Right lobe of liver (tissue), 6 donors: ENCODE data around the gene STKLD1. TPM values are rescaled to one million over a fixed set of nuclear protein-coding genes. Genes with fewer than 3 reads are reported as not detected.

Source experiments
- ATAC-seq, 4 donors: fragments of 200-7000 bp; cut with Tn5 transposase; one replicate each; pipeline ENCODE4 v1.9.1; 2020; ENCODE audit warnings: mild to moderate bottlenecking in 4 of 4, moderate library complexity in 4 of 4
- DNase-seq, 3 donors: peaks; one replicate each; pipeline ENCODE4 v3.0.0-alpha.2; 2020
- H3K27ac ChIP-seq, 3 donors: fragments of 200-600 bp; one replicate each; pipeline ENCODE4 v1.8.0; 2022
- H3K27me3 ChIP-seq, 2 donors: fragments of 200-600 bp; one replicate each; pipeline ENCODE4 v1.8.0; 2022
- H3K36me3 ChIP-seq, 4 donors: fragments of 200-600 bp; sonication (generic) in 1 of 4; one replicate each; pipeline versions ENCODE4 v1.5.1 to v1.8.0; 2017 to 2022; ENCODE audit warnings: control low read depth in 1 of 4
- H3K4me1 ChIP-seq, 4 donors: fragments of 200-600 bp; sonication (generic) in 1 of 4; one replicate each; pipeline versions ENCODE4 v1.5.1 to v1.8.0; 2017 to 2022; ENCODE audit warnings: control low read depth in 1 of 4
- H3K4me3 ChIP-seq, 3 donors: fragments of 200-600 bp; one replicate each; pipeline ENCODE4 v1.8.0; 2022
- H3K9me3 ChIP-seq, 4 donors: fragments of 200-600 bp; sonication (generic) in 1 of 4; one replicate each; pipeline versions ENCODE4 v1.5.1 to v1.8.0; 2017 to 2022; ENCODE audit warnings: control low read depth in 1 of 4
- POLR2A ChIP-seq: fragments of 450-650 bp; IDR thresholded peaks from one replicate; pipeline ENCODE4 v1.6.1; 2017; ENCODE audit warnings: antibody characterized with exemption, mild to moderate bottlenecking
- WGBS: methylation state at CpG from one replicate; pipeline ENCODE4 v1.1.6; 2018; ENCODE audit warnings: low coverage, low lambda C conversion rate; ENCODE audit not compliant: insufficient coverage; ENCODE audit errors: missing lambda C conversion rate; 5-methylcytosine and 5-hydroxymethylcytosine counted together
- intact Hi-C, 2 donors: fragments of 100-400 bp; cut with DNase I; formaldehyde crosslinking; loops; one replicate each; pipeline versions ENCODE4 v1.11.2 to v1.14.1; 2022
- total RNA-seq, 6 experiments: library from RNA; depleted of rRNA in 2 of 6; stranded (reverse); fragments of >200 nt in 2 of 6; fragmentation: NEBNext Ultra II Directional in 3 of 6; extraction: Animal tissue kit (Norgen Biotek cat#: 25700) in 3 of 6; gene quantifications; one replicate each; pipeline versions ENCODE4 v1.1.0 to v1.2.4, GENCODE V29; 2016 to 2023
- TF ChIP-seq, protein P1 (sequence below), 4 donors: fragments of 200-600 bp in 3 of 4; fragments of 450-650 bp in 1 of 4; IDR thresholded peaks; one replicate each; pipeline versions ENCODE4 v1.5.1 to v1.8.0; 2016 to 2022; ENCODE audit warnings: antibody characterized with exemption in 4 of 4, mild to moderate bottlenecking in 2 of 4
- donor health status: DM: no; HTN: yes; CAD: no.
- donor health status: DM: no; HTN: no; CAD: no.
- donor health status: DM: no; HTN: no; CAD: no.
- donor health status: DM: no; HTN: yes; CAD: no.
- donor health status: DM: no; HTN: yes; CAD: no.

STKLD1 gene
- total RNA-seq, 6 experiments from 2014 or later, result 0.43 to 2.6 (median 0.81) TPM; not detected in 1

DNA sequence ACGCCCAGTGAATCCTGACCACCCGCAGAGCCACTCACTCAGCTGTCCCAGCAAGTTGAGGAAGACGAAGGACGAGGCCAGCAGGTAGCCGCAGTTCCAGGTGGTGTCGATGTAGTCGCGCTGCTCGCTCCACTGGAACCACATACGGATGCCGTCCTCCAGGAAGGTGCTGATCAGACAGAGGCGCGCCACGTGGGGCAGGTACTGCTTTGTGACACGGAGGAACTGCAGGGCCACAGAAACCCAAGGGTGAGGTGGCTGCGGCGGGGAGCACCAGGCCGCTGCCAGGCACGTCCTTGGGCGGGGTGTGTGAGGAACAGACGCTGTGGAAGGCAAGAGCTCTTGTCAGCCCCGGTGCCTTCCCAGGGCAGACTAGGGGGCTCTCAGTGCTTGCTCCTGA, 8.9 kb upstream of the STKLD1 start:
- H3K4me1 ChIP-seq, result peaks cover 0 to 45% (median 26%) of the 10 kb centered on the region in 4 donors
- no peak for ATAC-seq

DNA sequence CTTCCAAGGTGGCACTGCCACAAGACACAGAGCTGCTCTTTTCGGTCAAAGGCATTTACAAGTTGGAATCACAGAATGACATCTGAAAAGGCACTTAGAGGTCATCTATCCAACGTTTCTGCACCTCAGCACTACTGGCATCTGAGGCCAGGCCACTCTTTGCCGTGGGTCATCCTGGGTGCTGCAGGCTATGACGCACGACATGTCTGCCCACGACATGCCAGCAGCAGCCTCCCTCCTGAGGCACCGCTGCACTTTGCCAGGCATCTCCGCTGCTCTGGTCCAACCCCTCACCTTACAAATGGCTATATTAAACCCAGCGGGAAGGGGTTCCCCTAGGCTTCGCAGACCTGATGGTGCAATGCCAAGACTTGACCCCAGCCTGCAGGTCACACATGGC, 8.4 kb upstream of the STKLD1 start:
- TF ChIP-seq, protein P1, sequence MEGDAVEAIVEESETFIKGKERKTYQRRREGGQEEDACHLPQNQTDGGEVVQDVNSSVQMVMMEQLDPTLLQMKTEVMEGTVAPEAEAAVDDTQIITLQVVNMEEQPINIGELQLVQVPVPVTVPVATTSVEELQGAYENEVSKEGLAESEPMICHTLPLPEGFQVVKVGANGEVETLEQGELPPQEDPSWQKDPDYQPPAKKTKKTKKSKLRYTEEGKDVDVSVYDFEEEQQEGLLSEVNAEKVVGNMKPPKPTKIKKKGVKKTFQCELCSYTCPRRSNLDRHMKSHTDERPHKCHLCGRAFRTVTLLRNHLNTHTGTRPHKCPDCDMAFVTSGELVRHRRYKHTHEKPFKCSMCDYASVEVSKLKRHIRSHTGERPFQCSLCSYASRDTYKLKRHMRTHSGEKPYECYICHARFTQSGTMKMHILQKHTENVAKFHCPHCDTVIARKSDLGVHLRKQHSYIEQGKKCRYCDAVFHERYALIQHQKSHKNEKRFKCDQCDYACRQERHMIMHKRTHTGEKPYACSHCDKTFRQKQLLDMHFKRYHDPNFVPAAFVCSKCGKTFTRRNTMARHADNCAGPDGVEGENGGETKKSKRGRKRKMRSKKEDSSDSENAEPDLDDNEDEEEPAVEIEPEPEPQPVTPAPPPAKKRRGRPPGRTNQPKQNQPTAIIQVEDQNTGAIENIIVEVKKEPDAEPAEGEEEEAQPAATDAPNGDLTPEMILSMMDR (IDR thresholded peaks at IDR 0.05), result no peak
- no peak for TF ChIP-seq POLR2A
- WGBS, result 0% methylated on average over 1 of the region's 10 CpGs
- Histone ChIP-seq H3K4me3 (no peak overlapping the region), H3K9me3 (no peaks in the 10 kb centered on the region), H3K27ac (peak overlapping the region in 1 of 3 donors; percentile 65), H3K4me1 (peaks cover 0 to 51% (median 29%) of the 10 kb centered on the region in 4 donors), H3K36me3 (peaks cover 0 to 53% (median 36%) of the 10 kb centered on the region in 4 donors), H3K27me3 (no peaks in the 10 kb centered on the region)
- intact Hi-C loops, result no loop called here
- DNase-seq, result no peak
- ATAC-seq, result no peak

More for the DNA sequence above, 8.9 kb upstream of the STKLD1 start:
- no peak for DNase-seq
- H3K4me3 ChIP-seq, result no peak overlapping the region
- intact Hi-C loops, result no loop called here
- WGBS, result 80% methylated on average over 1 of the region's 22 CpGs
- H3K27ac ChIP-seq, result no peak overlapping the region
- H3K36me3 ChIP-seq, result peaks cover 0 to 59% (median 40%) of the 10 kb centered on the region in 4 donors
- H3K9me3 ChIP-seq, result no peaks in the 10 kb centered on the region
- TF ChIP-seq, protein P1 (IDR thresholded peaks at IDR 0.05), result no peak
- no peak for TF ChIP-seq POLR2A
- no peaks in the 10 kb centered on the region for H3K27me3 ChIP-seq

DNA sequence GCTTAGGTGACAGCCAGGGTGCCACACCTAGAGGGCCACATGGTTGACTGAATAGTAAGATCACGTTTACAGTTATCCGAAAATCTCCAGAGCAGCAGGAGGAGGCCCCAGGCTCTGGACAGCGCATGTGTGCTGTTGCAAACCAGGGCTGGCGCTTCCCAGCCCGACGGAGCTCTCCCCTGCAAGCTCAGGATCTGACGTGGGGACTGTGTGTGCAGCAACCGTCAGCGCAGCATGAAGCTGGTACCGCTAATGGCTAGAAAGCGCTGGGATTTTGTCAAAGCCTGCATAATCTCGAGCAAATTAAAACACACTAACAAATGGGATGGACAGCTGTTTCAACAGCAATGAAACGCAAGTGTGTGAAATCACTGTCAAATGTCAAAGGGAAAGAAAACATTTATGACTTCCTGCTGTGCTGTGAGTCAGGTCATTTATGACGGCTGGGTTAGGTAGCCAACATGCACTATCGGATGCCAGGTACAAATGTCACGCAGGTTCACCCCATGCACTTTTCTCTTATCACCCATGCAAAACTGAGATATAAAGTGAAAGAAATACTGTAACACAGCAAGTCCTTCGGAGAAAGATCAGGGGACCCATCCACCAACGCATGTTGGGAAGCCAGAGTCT, 7.8 kb upstream of the STKLD1 start:
- Histone ChIP-seq H3K27ac (peak overlapping the region in 2 of 3 donors; percentile 20 to 65), H3K27me3 (no peaks in the 10 kb centered on the region), H3K4me1 (peaks cover 0 to 56% (median 31%) of the 10 kb centered on the region in 4 donors), H3K9me3 (no peaks in the 10 kb centered on the region), H3K4me3 (peak overlapping the region in 1 of 3 donors; percentile 8), H3K36me3 (peaks cover 0 to 48% (median 33%) of the 10 kb centered on the region in 4 donors)
- peak in 2 of 4 donors; percentile 46 to 60 for ATAC-seq
- intact Hi-C loops, result no loop called here
- no peak for TF ChIP-seq POLR2A
- TF ChIP-seq, protein P1 (IDR thresholded peaks at IDR 0.05), result no peak
- WGBS, result 24% methylated on average over 13 of the region's 18 CpGs
- no peak for DNase-seq

DNA sequence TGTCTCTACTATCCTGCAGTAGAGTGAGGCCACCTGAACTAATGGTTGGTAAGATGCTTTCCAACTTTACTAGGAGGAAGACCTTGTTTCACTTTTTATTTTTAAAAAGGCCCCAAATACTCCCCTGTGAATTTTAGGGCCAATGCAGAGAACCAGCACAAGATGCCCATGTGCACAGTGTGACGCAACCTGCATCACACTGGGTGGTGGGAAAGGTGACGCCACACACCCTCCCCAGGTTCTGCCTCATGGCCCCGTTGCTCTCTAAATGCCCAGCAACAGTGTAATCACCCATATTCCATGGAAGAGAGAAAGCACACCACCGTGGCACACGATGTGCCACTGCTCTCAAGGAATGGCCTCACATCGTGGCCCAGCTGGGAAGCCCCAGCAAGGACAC, 6.7 kb upstream of the STKLD1 start:
- ATAC-seq, result no peak
- H3K27ac ChIP-seq, result peak overlapping the region in 2 of 3 donors; percentile 20 to 65

More for the DNA sequence above, 6.7 kb upstream of the STKLD1 start:
- H3K27me3 ChIP-seq, result no peaks in the 10 kb centered on the region
- TF ChIP-seq, protein P1 (IDR thresholded peaks at IDR 0.05), result no peak
- TF ChIP-seq POLR2A, result no peak
- no peak for DNase-seq
- H3K4me3 ChIP-seq, result no peak overlapping the region
- no peaks in the 10 kb centered on the region for H3K9me3 ChIP-seq
- H3K4me1 ChIP-seq, result peaks cover 0 to 66% (median 36%) of the 10 kb centered on the region in 4 donors
- intact Hi-C loops, result no loop called here
- peaks cover 0 to 41% (median 25%) of the 10 kb centered on the region in 4 donors for H3K36me3 ChIP-seq
- WGBS, result 65% methylated on average over 2 of the region's 6 CpGs
